SU-DHL-6 (cell line): ENCODE measurements around the gene MAP3K4.

Source experiments
- EZH2phosphoT487 ChIP-seq: fragments of 200-600 bp; sonication (generic), shearing (Covaris generic); conservative IDR thresholded peaks from 2 replicates; pipeline ENCODE4 v1.6.1; 2018; ENCODE audit warnings: mild to moderate bottlenecking, antibody characterized with exemption, low read length, moderate library complexity, mixed read lengths
- TF ChIP-seq, protein P1 (sequence below): fragments of 200-600 bp; sonication (generic); IDR thresholded peaks from one replicate; pipeline ENCODE4 v1.5.1; 2017; ENCODE audit warnings: antibody characterized with exemption, mild to moderate bottlenecking, low read length, moderate library complexity; ENCODE audit not compliant: insufficient read depth, poor library complexity, severe bottlenecking

GRCh38 chr6:161044335-161044734 lies 52.8 kb downstream of the MAP3K4 start:
- TF ChIP-seq, protein P1, sequence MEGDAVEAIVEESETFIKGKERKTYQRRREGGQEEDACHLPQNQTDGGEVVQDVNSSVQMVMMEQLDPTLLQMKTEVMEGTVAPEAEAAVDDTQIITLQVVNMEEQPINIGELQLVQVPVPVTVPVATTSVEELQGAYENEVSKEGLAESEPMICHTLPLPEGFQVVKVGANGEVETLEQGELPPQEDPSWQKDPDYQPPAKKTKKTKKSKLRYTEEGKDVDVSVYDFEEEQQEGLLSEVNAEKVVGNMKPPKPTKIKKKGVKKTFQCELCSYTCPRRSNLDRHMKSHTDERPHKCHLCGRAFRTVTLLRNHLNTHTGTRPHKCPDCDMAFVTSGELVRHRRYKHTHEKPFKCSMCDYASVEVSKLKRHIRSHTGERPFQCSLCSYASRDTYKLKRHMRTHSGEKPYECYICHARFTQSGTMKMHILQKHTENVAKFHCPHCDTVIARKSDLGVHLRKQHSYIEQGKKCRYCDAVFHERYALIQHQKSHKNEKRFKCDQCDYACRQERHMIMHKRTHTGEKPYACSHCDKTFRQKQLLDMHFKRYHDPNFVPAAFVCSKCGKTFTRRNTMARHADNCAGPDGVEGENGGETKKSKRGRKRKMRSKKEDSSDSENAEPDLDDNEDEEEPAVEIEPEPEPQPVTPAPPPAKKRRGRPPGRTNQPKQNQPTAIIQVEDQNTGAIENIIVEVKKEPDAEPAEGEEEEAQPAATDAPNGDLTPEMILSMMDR: no peak
- no peak for TF ChIP-seq EZH2phosphoT487
